ENCODE measurements around the gene CCL5. TPM values are rescaled to one million over a fixed set of nuclear protein-coding genes. Genes with fewer than 3 reads are reported as not detected.

CCL5 gene
- total RNA-seq, 1 experiment from 2014 or later, result 0.34 TPM

- no peaks in the 10 kb centered on the region for H3K27me3 ChIP-seq (ENCODE audit: insufficient read depth, low read length)
- BruUV-seq (replicated peaks), result no TSS peak
- POLR2A ChIA-PET, result no interaction called here
Measured at GRCh38 chr17:35870906-35871819, 9.0 kb downstream of the CCL5 start.

More at GRCh38 chr17:35870906-35871819, 9.0 kb downstream of the CCL5 start:
- Histone ChIP-seq H3K4me1 (ENCODE audit: control insufficient read depth in 1 of 2, insufficient read depth in 2 of 2, low read length in 2 of 2) (peaks cover 0 to 2% of the 10 kb centered on the region in 2 experiments; a peak in 2 of 4 replicates), H3K79me2 (ENCODE audit: insufficient read depth, low read length) (no peaks in the 10 kb centered on the region), H2AFZ (ENCODE audit: low read depth, low read length, poor library complexity, severe bottlenecking) (no peak overlapping the region), H3K4me3 (replicated peaks in 1 of 2; ENCODE audit: low read depth in 1 of 2, low read length in 2 of 2) (no peak overlapping the region), H3K27ac (ENCODE audit: low read depth, low read length) (no peak overlapping the region), H4K20me1 (ENCODE audit: insufficient read depth) (no peaks in the 10 kb centered on the region), H3K4me2 (ENCODE audit: low read length) (no peak overlapping the region), H3K9me3 (ENCODE audit: control insufficient read depth in 1 of 2, insufficient read depth in 1 of 2, low read depth in 1 of 2, low read length in 2 of 2) (no peaks in the 10 kb centered on the region), H3K9me2 (ENCODE audit: insufficient read depth) (no peaks in the 10 kb centered on the region), H3K36me3 (ENCODE audit: control insufficient read depth in 1 of 2, insufficient read depth in 2 of 2, low read length in 2 of 2) (no peaks in the 10 kb centered on the region), H3K9ac (ENCODE audit: low read length) (no peak overlapping the region)
- intact Hi-C loops (cut with micrococcal nuclease), result no loop called here
- DNase-seq (ENCODE audit: low read depth, low spot score) (no peak), ATAC-seq (peak; percentile 57; the same call in 1 of the 2 replicates)
- RAD21 ChIA-PET (ENCODE audit: low non-redundant PET in 1 of 2, low total read pairs in 2 of 2, uncharacterized antibody in 2 of 2, unreplicated experiment in 2 of 2), result no interaction called here
- TF ChIP-seq CTCF (IDR thresholded peaks at IDR 0.05 in 2 of 3, conservative IDR thresholded peaks at IDR 0.05 in 1 of 3; ENCODE audit: borderline replicate concordance in 1 of 3, insufficient read depth in 1 of 3, low read depth in 2 of 3, low read length in 2 of 3), result 0 out of 6 replicates have a peak, but pooled peaks of 1 of the 3 experiments have one; percentile 2
- no peak for TF ChIP-seq CEBPB (IDR thresholded peaks at IDR 0.05; ENCODE audit: low read depth)
- CTCF ChIA-PET, result interaction anchor here (0.9 kb wide), 1 partner anchor 107 kb away, joined by 3 read pairs; no protein-coding TSS in a partner anchor

Data from HCT116 (cell line).